ENCODE results near the gene ITSN1. TPM values are rescaled to one million over a fixed set of nuclear protein-coding genes. Genes with fewer than 3 reads are reported as not detected.

Gene ITSN1
- polyA plus RNA-seq, 1 donor from 2014 or later, result 35.1 TPM

DNA sequence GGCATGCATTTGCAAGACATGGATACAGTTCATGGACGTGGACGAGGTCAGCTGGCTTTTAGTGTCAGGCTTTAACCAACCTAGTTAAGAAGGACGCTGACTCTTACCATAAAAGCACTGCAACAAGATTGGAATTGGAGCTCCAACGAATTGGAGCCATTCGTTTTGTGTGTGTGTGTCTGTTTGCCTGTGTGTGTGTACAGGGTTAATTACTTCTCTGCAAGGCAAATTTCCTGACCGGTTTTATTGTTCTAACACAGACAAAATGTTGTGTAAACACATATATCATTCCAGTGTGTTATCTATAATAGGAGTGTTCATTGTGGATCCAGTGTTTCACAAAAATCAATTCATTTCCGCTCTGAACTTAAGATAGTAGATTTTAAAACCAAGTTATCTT is 7.9 kb downstream of the ITSN1 start:
- Histone ChIP-seq H3K4me2 (ENCODE audit: low read length) (no peak overlapping the region), H3K9me3 (ENCODE audit: low read length) (no peaks in the 10 kb centered on the region), H3K27ac (ENCODE audit: low read length) (no peak overlapping the region), H3K36me3 (ENCODE audit: insufficient read depth, low read length) (no peaks in the 10 kb centered on the region), H3K9ac (ENCODE audit: low read length) (no peak overlapping the region), H3K27me3 (ENCODE audit: insufficient read depth, low read depth, low read length) (no peaks in the 10 kb centered on the region), H3K9me2 (ENCODE audit: insufficient read depth, low read length) (no peaks in the 10 kb centered on the region), H4K20me1 (ENCODE audit: insufficient read depth) (peaks cover 3% of the 10 kb centered on the region), H3K79me2 (replicated peaks; ENCODE audit: insufficient read depth, low read length) (peaks cover 86% of the 10 kb centered on the region), H3K4me3 (ENCODE audit: low read length) (no peak overlapping the region), H3F3A (ENCODE audit: insufficient read depth, low read length, poor library complexity, severe bottlenecking) (no peaks in the 10 kb centered on the region), H2AFZ (ENCODE audit: low read depth, low read length) (no peak overlapping the region)
- TF ChIP-seq POLR2AphosphoS5 (IDR thresholded peaks at IDR 0.05), result no peak
- TF ChIP-seq, protein P1, sequence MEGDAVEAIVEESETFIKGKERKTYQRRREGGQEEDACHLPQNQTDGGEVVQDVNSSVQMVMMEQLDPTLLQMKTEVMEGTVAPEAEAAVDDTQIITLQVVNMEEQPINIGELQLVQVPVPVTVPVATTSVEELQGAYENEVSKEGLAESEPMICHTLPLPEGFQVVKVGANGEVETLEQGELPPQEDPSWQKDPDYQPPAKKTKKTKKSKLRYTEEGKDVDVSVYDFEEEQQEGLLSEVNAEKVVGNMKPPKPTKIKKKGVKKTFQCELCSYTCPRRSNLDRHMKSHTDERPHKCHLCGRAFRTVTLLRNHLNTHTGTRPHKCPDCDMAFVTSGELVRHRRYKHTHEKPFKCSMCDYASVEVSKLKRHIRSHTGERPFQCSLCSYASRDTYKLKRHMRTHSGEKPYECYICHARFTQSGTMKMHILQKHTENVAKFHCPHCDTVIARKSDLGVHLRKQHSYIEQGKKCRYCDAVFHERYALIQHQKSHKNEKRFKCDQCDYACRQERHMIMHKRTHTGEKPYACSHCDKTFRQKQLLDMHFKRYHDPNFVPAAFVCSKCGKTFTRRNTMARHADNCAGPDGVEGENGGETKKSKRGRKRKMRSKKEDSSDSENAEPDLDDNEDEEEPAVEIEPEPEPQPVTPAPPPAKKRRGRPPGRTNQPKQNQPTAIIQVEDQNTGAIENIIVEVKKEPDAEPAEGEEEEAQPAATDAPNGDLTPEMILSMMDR (IDR thresholded peaks at IDR 0.05; ENCODE audit: poor library complexity, severe bottlenecking), result no peak
- TF ChIP-seq RAD21 (conservative IDR thresholded peaks at IDR 0.05), result no peak
- TF ChIP-seq EP300 (conservative IDR thresholded peaks at IDR 0.05; ENCODE audit: poor library complexity, severe bottlenecking), result no peak
- TF ChIP-seq, protein P2, sequence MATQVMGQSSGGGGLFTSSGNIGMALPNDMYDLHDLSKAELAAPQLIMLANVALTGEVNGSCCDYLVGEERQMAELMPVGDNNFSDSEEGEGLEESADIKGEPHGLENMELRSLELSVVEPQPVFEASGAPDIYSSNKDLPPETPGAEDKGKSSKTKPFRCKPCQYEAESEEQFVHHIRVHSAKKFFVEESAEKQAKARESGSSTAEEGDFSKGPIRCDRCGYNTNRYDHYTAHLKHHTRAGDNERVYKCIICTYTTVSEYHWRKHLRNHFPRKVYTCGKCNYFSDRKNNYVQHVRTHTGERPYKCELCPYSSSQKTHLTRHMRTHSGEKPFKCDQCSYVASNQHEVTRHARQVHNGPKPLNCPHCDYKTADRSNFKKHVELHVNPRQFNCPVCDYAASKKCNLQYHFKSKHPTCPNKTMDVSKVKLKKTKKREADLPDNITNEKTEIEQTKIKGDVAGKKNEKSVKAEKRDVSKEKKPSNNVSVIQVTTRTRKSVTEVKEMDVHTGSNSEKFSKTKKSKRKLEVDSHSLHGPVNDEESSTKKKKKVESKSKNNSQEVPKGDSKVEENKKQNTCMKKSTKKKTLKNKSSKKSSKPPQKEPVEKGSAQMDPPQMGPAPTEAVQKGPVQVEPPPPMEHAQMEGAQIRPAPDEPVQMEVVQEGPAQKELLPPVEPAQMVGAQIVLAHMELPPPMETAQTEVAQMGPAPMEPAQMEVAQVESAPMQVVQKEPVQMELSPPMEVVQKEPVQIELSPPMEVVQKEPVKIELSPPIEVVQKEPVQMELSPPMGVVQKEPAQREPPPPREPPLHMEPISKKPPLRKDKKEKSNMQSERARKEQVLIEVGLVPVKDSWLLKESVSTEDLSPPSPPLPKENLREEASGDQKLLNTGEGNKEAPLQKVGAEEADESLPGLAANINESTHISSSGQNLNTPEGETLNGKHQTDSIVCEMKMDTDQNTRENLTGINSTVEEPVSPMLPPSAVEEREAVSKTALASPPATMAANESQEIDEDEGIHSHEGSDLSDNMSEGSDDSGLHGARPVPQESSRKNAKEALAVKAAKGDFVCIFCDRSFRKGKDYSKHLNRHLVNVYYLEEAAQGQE (IDR thresholded peaks at IDR 0.05; ENCODE audit: borderline replicate concordance), result no peak
- no peak for TF ChIP-seq SMC3 (conservative IDR thresholded peaks at IDR 0.05; ENCODE audit: poor library complexity)
- no peak for TF ChIP-seq EZH2 (IDR thresholded peaks at IDR 0.05; ENCODE audit: borderline replicate concordance, insufficient read depth, low read length, poor library complexity, severe bottlenecking)
- TF ChIP-seq TAF1 (IDR thresholded peaks at IDR 0.05; ENCODE audit: low read depth), result no peak
- TF ChIP-seq MXI1 (conservative IDR thresholded peaks at IDR 0.05; ENCODE audit: poor library complexity, severe bottlenecking), result no peak

DNA sequence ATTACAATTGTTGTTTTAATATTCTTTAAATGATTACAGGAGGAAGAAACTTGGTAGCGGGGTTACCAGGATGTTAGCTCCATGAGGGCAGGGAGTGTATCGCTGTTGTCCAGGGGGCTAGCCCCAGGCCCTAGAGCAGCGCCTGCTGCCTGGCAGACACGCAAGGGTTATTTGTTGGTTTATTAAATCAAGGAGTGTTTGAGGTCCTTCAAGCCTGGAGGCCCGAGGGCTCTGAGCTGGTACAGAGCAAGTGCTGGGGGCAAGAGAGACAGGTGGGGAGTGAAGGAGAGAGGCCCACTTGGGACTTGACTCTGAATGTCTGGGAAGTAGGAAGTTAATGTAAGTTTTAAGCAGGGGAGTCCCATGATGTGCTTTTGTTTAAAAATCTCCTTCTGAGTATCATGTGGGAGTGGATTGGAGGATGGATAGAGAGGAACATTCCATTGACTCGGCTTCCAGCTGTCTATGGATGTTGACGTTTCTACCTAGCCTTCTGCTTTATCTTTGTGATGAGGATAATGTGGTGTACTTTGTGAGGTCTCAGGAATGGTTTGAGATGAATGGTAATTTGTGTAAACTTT is 8.7 kb downstream of the ITSN1 start:
- no peak overlapping the region for H3K4me3 ChIP-seq (ENCODE audit: low read length)
- no peaks in the 10 kb centered on the region for H3K9me2 ChIP-seq (ENCODE audit: insufficient read depth, low read length)
- H4K20me1 ChIP-seq (ENCODE audit: insufficient read depth), result peaks cover 3% of the 10 kb centered on the region
- H3K9ac ChIP-seq (ENCODE audit: low read length), result no peak overlapping the region
- no peaks in the 10 kb centered on the region for H3K27me3 ChIP-seq (ENCODE audit: insufficient read depth, low read depth, low read length)
- peaks cover 86% of the 10 kb centered on the region for H3K79me2 ChIP-seq (replicated peaks; ENCODE audit: insufficient read depth, low read length)
- H3K9me3 ChIP-seq (ENCODE audit: low read length), result no peaks in the 10 kb centered on the region
- TF ChIP-seq TAF1 (IDR thresholded peaks at IDR 0.05; ENCODE audit: low read depth) (no peak), SMC3 (conservative IDR thresholded peaks at IDR 0.05; ENCODE audit: poor library complexity) (no peak), EZH2 (IDR thresholded peaks at IDR 0.05; ENCODE audit: borderline replicate concordance, insufficient read depth, low read length, poor library complexity, severe bottlenecking) (no peak), MXI1 (conservative IDR thresholded peaks at IDR 0.05; ENCODE audit: poor library complexity, severe bottlenecking) (no peak)
- TF ChIP-seq, protein P2 (IDR thresholded peaks at IDR 0.05; ENCODE audit: borderline replicate concordance), result no peak
- H3K27ac ChIP-seq (ENCODE audit: low read length), result no peak overlapping the region
- H3K4me2 ChIP-seq (ENCODE audit: low read length), result no peak overlapping the region
- H3F3A ChIP-seq (ENCODE audit: insufficient read depth, low read length, poor library complexity, severe bottlenecking), result no peaks in the 10 kb centered on the region
- no peak overlapping the region for H2AFZ ChIP-seq (ENCODE audit: low read depth, low read length)
- H3K36me3 ChIP-seq (ENCODE audit: insufficient read depth, low read length), result no peaks in the 10 kb centered on the region
